PFSK-1 (cell line): ENCODE data around the gene KLRK1.

Source experiments
- FOXP2 ChIP-seq: optimal IDR thresholded peaks from 2 replicates; pipeline ENCODE3; 2011; ENCODE audit warnings: borderline replicate concordance, control low read depth, inconsistent platforms; ENCODE audit not compliant: insufficient read depth; ENCODE audit errors: extremely low read length, extremely low read depth
- POLR2AphosphoS5 ChIP-seq: IDR thresholded peaks from 2 replicates; pipeline ENCODE4 v1.6.1; 2012; ENCODE audit warnings: low read depth, mild to moderate bottlenecking, control low read depth, low read length, moderate library complexity
- REST ChIP-seq, 2 experiments: IDR thresholded peaks; 2 replicates each; pipeline versions ENCODE4 v1.6.1 to v1.8.0; 2011 to 2012; ENCODE audit warnings: low read depth in 2 of 2, low read length in 2 of 2, control low read depth in 1 of 2, inconsistent platforms in 1 of 2, mild to moderate bottlenecking in 1 of 2, moderate library complexity in 1 of 2; ENCODE audit not compliant: insufficient read depth in 1 of 2
- SIN3A ChIP-seq: IDR thresholded peaks from 2 replicates; pipeline ENCODE4 v1.6.1; 2012; ENCODE audit warnings: mild to moderate bottlenecking, low read length, moderate library complexity, borderline replicate concordance; ENCODE audit not compliant: insufficient read depth
- TAF1 ChIP-seq: IDR thresholded peaks from 2 replicates; pipeline ENCODE4 v1.6.1; 2012; ENCODE audit warnings: low read length, control low read depth, borderline replicate concordance; ENCODE audit not compliant: insufficient read depth

Gene KLRK1

GRCh38 chr12:10372559-10372958 is 17.3 kb downstream of the KLRK1 start:
- TF ChIP-seq REST (IDR thresholded peaks at IDR 0.05; ENCODE audit: insufficient read depth in 1 of 2, low read depth in 2 of 2, low read length in 2 of 2) (no peak), TAF1 (no peak), SIN3A (no peak)

GRCh38 chr12:10369557-10370415 is 20.1 kb downstream of the KLRK1 start:
- TF ChIP-seq SIN3A (no peak), TAF1 (no peak), REST (IDR thresholded peaks at IDR 0.05; ENCODE audit: insufficient read depth in 1 of 2, low read depth in 2 of 2, low read length in 2 of 2) (no peak), POLR2AphosphoS5 (no peak), FOXP2 (no peak)

- TF ChIP-seq REST (IDR thresholded peaks at IDR 0.05; ENCODE audit: insufficient read depth in 1 of 2, low read depth in 2 of 2, low read length in 2 of 2) (no peak), TAF1 (no peak), SIN3A (no peak), POLR2AphosphoS5 (no peak), FOXP2 (no peak)
These were observed 21.4 kb downstream of the KLRK1 start for GRCh38 chr12:10368206-10369171.

- TF ChIP-seq POLR2AphosphoS5 (no peak), REST (IDR thresholded peaks at IDR 0.05; ENCODE audit: insufficient read depth in 1 of 2, low read depth in 2 of 2, low read length in 2 of 2) (no peak), TAF1 (no peak), FOXP2 (no peak), SIN3A (no peak)
These were observed 23.0 kb downstream of the KLRK1 start for GRCh38 chr12:10366875-10367274.
